HG03575 (cell line): Measurements from ENCODE around the gene CACNA1H.
"Not testable (repeated sequence)": the region's sequence is repeated elsewhere in the genome, so short reads cannot be mapped to it uniquely, and the experiment has no call there.

Source experiments
- ATAC-seq: cut with Tn5 transposase; IDR thresholded peaks from one replicate; pipeline ENCODE4 v1.9.1; 2021; ENCODE audit not compliant: unreplicated experiment, insufficient number of reproducible peaks, low FRiP score; ENCODE audit errors: extremely low read depth

Gene CACNA1H

DNA sequence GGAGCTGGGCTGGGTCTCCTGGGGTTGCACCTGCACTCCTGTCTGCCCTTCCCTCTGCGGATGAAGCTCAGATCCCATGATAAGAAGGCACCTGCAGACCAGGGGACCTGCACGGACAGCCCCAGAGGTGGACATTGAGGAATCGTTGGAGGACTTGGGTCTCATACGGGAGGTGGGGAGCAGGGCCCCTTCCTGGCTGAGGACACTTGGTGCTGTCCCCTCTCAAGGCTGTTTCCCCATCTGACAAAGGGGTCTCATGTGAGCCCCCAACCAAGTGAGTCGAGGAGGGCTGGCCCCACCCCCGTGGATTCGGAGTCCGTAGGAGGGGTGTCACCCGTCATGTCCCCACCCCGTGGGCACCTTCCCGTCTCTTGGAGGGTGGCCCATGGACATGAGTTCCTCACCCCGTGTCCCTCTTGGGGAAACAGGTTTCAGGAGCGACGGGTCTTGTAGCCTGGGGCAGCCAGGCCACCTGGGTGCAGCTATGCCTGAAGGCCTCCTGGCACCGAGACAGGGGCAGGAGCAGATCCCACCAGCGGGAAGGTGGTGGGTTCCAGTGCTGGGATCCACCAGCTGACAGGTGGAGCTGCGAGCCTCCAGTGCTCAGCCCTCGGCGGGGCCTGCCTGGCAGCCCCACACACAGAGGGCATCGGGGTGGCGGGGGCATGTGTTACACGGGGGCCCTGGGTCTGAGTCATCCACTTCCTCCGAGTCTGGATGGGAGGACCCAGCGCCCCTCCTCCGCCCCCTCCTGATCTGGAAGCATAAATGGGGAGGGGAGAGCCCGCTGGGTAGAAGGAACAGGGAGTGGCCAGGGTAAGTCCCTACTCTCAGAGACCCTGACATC is 102.6 kb downstream of the CACNA1H start, which contains the start of gene TPSD1:
TPSD1 (plus strand) TSS at position 794 of the 847 bp plus-strand sequence. CDS start 212 bp downstream, outside the sequence.
- ATAC-seq = not testable (repeated sequence)

- not testable (repeated sequence) for ATAC-seq
Measured at GRCh38 chr16:1256296-1256873, 103.5 kb downstream of the CACNA1H start.

DNA sequence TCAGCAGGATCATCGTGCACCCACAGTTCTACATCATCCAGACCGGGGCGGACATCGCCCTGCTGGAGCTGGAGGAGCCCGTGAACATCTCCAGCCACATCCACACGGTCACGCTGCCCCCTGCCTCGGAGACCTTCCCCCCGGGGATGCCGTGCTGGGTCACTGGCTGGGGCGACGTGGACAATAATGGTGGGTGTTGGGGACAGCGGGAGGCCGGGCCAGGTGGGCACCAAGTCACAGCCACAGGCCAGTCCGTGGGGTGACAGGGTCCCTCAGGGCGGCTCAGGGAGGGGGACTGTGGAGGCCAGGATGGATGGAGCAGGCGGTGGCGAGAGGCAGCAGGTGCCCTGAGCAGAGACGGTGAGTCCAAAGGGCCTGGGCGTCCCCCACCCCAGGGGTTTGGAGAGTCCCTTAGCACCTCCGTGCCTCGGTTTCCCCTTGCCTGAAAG is 104.0 kb downstream of the CACNA1H start:
- ATAC-seq = no peak

- no peak for ATAC-seq
Measured at GRCh38 chr16:1257561-1258224, 104.8 kb downstream of the CACNA1H start.

DNA sequence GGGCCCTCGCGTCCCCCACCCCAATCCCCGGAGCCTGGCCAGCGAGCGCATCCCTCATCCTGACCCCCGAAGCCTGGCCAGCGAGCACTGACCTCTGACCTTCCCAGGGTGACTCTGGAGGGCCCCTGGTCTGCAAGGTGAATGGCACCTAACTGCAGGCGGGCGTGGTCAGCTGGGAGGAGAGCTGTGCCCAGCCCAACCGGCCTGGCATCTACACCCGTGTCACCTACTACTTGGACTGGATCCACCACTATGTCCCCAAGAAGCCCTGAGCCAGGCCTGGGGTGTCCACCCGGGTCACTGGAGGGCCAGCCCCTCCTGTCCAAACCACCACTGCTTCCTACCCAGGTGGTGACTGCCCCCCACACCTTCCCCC is 105.3 kb downstream of the CACNA1H start:
- ATAC-seq = no peak

DNA sequence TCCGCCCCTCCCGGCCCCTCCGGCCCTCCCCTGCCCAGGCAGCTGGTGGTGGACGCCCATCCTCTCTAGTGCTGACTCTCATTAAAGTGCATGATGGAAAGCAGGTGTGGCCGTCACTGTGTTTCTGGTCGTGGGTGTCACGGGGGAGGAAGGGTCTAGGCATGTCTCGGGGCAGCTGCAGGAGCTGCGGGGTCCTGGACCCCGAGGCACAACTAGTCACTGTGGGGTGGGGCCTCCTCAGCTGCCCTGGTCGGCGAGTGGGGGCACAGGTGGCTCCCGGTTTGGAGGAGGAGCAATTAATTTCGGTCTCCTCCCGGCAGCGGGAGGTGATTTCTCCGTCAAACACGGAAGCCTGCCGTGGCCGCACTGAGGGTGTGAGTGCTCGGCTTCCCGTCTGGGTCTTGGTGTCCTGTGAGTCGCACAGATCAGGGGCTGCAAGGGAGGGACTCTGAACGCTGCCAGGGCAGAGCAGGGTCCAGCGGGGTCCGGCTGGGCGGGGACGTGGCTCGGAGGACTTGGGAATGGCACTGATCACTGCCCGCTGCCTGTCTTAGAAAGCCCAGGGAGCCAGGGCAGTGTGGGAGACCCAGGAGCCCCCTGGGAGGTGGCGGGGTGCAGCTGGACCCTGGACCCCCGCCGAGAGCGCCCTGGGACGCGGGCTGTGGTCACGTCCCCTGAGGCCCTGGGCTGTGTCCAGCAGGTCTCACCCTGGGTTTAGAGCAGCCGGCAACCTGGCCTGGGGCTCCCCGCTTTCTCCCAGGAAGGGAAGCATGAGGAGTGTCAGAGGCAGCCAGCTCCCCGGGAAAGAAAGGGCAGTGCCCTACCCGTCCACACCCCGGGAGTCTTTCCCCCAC is 106.2 kb downstream of the CACNA1H start:
- ATAC-seq = no peak

- ATAC-seq = no peak
Measured at GRCh38 chr16:1259760-1260068, 106.8 kb downstream of the CACNA1H start.

DNA sequence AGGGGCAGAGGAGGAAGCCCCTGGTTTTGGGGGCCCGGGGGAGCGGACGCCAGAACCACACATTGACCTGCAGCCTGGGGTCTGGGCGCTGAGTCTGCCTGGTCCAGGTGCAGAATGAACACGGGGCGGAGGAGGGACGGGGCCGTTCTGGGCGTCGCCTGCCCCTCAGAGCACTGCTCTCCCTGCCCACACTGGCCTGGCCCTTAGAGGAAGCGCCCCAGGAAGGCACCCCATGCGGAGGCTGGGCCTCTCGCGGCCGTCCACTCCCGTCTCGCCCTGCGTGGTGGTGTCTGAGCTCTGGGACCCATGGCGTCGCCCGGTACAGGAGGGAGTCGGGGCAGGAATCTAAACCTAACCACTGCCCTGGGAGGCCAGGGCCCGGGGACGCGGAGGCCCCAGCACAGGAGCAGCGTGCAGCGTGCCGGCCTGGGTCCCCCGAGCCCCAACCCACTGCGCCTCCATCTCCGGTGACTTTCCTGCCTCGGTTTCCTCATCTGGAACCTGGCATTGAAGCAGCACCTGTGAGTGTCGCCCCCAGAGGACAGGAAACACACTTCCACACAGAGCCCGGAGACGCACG is 107.3 kb downstream of the CACNA1H start:
- ATAC-seq = no peak

GRCh38 chr16:1261131-1261892 is 108.4 kb downstream of the CACNA1H start:
- no peak for ATAC-seq

GRCh38 chr16:1262210-1262845 is 109.4 kb downstream of the CACNA1H start:
- ATAC-seq = no peak

DNA sequence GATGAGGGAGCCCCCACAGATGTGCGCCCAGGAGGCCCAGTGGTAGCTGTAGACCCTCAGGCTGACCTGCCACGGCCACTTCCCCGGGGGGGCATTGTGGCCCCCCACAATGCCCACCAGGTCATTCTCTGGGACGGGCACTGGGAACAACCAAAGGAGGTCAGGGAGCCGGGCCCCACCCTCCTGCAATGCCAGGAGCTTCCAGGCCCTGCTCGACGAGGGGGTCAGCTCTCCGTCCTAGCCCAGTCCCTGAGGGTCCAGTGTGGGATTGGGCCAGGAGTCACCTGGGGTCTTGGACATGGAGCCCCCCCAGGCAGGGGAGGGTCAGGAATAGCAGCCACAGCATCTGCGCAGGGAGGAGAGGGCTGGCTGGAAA is 109.9 kb downstream of the CACNA1H start:
- ATAC-seq = no peak

DNA sequence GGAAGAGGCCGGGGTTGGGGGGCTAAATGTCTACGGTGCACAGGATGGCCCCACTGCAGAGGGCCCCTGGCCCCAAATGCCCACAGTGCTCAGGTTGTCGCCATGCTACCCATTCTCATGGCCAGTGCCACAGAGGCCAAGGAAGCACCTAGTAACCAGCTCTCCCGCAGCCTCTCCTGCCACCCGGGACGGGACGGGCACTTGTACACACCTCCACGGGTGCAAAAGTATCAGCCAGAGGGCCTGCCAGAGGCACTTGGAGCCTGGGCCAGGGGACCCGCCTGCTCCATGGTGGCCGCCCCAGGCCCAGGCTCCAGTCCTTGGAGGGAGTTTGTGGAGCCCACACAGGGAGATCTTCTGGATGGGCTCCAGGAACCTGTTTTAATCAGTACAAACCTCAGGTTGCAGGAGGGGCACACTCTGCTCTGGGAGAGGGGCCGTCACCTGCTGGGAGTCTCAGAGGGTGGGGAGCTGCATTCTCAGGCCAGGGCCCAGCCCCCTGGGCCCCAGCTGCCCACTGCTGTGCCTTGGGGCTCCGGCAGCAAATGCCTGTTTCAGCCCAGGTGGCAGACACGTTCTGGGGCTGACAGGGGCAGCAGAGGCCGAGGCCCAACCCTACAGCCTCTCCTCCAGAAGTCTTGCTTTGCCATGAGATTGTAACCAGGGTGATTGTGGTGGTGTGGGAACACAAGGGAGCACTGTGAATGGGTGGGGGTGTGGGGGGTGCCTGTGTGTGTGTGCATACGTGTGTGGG is 110.9 kb downstream of the CACNA1H start:
- ATAC-seq = no peak

GRCh38 chr16:1264345-1265089 is 111.6 kb downstream of the CACNA1H start:
- ATAC-seq = no peak

DNA sequence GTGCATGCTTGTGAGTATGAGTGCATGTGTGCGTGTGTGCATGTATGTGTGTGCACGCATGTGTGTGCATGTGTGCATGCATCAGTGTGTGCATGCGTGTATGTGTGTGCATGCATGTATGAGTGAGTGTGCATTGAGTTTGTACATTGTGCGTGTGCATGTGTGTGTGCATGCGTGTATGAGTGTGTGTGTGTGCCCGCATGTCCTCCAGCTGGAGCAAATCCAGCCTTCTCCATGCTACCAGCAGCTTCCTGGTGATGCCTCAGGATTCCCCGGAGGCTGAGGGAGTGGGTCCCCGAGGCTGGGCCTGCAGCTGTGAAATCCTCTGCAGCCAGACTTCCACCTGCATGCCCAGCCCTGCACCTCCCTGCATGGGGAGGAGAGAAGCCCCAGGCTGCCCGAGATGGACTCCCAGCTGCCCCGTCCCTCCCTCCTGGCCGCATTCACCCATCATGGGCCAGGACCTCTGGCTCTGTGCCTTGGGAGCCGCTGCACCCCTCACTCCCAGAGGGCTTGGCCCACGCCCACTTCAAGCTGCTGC is 112.3 kb downstream of the CACNA1H start:
- no peak for ATAC-seq

DNA sequence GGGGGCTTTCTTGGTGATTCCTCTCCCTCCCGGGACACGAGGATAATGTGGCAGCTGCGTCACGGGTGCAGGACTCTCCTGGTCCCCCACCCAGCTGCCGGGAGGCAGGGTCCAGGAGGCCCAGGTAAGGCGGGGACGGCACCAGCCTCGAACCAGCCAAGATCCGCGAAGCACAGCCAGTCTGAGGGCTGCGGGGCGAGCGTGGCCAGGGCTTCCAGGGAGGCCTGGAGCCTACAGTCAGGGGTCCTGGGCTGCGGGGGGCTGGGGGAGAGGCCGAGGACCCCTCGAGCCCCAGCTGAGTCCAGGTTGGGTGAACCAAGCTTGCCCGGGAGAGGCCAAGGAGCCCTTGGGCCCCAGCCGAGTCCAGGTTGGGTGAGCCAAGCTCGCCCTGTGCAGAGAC is 112.9 kb downstream of the CACNA1H start:
- no peak for ATAC-seq

DNA sequence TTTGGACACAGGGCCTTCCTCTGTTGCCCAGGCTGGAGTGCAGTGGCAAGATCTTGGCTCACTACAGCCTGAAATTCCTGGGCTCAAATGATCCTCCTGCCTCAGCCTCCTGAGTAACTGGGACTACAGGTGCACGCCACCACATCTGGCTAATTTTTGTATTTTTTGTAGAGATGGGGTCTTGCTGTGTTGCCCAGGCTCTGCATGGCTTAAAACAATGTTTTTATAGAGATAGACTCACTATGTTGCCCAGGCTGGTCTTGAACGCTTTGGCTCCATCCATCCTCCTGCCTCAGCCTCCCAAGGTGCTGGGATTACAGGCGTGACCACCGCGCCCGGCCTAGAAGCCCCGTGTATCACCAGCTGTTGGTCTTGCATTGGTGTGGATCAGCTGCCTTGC is 116.5 kb downstream of the CACNA1H start:
- not testable (repeated sequence) for ATAC-seq
